ENCODE measurements around the gene PHYH.

The PHYH gene

GRCh38 chr10:13299437-13300287 is at the start of gene PHYH:
PHYH (minus strand) TSS chr10:13300064; CDS start chr10:13300042, 22 bp downstream.
- in situ Hi-C loops (cut with HindIII; ENCODE audit: low sequenced_read_pairs) = no loop called here
- H3K4me3 ChIP-seq (ENCODE audit: low read depth, low read length) = peak within 1 kb of the TSS; percentile 48
- peak; percentile 80 for DNase-seq (ENCODE audit: low read depth, low spot score)
- TF ChIP-seq, protein P1, sequence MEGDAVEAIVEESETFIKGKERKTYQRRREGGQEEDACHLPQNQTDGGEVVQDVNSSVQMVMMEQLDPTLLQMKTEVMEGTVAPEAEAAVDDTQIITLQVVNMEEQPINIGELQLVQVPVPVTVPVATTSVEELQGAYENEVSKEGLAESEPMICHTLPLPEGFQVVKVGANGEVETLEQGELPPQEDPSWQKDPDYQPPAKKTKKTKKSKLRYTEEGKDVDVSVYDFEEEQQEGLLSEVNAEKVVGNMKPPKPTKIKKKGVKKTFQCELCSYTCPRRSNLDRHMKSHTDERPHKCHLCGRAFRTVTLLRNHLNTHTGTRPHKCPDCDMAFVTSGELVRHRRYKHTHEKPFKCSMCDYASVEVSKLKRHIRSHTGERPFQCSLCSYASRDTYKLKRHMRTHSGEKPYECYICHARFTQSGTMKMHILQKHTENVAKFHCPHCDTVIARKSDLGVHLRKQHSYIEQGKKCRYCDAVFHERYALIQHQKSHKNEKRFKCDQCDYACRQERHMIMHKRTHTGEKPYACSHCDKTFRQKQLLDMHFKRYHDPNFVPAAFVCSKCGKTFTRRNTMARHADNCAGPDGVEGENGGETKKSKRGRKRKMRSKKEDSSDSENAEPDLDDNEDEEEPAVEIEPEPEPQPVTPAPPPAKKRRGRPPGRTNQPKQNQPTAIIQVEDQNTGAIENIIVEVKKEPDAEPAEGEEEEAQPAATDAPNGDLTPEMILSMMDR (IDR thresholded peaks at IDR 0.05; ENCODE audit: low read depth, low read length) = no peak

DNA sequence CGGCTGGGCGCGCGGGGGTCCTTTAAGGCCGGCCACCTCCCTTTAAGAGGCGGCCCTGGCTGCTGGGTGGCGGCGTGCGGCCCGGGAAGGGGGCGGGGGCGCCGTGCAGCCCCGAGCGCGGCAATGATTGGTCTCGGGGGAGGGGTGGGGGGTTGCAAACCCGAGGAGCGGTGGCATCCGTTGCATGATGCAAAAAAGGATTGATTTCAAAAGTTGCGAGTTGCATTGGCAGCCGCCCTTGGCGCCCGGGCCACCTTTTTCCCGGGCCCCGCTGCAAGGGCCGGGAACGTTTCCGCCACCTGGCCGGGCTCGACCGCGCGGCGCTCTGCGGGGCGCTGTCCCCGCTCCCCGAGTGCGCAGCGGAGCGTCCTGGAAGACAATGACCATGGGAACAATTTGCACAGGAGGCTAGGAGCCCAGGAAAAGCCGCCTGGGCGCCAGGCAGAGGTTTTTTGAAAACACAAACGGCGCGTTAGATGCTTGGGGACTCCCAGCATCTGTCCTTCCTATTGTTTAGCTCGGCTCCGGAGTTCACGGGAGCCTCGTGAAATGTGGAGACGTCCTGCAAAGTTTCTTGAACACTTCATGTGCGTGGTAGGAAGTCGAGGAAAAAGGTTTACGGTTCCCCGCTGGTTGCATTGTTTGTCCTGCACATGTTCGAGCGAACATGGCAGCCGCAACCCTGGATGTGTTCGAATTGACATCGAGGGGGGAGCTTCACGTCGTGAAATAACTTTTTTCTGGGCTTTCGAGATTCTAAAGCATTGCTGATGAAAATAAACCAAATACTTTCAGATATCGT is 48.6 kb upstream of the PHYH start, which contains the start of gene SEPHS1:
SEPHS1 (minus strand) TSS at position 78 of the 802 bp plus-strand sequence. CDS start 3,343 bp downstream, outside the sequence.
- peak; percentile 79 for DNase-seq (ENCODE audit: low read depth, low spot score)
- peak within 1 kb of the TSS; percentile 71 for H3K4me3 ChIP-seq (ENCODE audit: low read depth, low read length)
- in situ Hi-C loops (cut with HindIII; ENCODE audit: low sequenced_read_pairs) = no loop called here
- TF ChIP-seq, protein P1 (IDR thresholded peaks at IDR 0.05; ENCODE audit: low read depth, low read length) = no peak

GRCh38 chr10:13347500-13348156 is 47.8 kb upstream of the PHYH start:
- in situ Hi-C loops (cut with HindIII; ENCODE audit: low sequenced_read_pairs) = no loop called here
- DNase-seq (ENCODE audit: low read depth, low spot score) = peak; percentile 84
- H3K4me3 ChIP-seq (ENCODE audit: low read depth, low read length) = peak overlapping the region; percentile 66
- TF ChIP-seq, protein P1 (IDR thresholded peaks at IDR 0.05; ENCODE audit: low read depth, low read length) = no peak

DNA sequence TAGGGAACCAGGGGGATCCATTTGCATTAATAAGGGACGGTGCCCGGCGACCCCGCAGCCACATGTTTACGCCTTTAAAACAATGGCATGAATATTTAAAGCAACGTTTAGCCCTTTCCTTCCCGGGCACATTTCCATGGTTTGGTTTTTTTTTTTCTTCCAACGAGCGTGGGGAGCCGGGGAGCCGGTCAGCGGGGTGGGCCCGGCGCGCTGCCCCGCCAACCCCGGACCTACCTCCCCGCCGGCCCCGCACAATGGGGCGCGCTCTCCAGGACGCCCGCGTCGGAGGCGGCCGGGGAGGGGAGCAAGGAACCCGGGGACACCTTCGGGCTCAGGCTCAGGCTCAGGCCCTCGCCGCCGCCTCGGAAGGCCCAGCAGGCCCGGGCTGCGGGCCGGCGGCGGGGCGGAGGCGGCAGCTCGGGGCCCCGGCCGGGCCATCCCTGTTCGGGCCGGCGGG is 47.2 kb upstream of the PHYH start:
- in situ Hi-C loops (cut with HindIII; ENCODE audit: low sequenced_read_pairs) = no loop called here
- TF ChIP-seq, protein P1 (IDR thresholded peaks at IDR 0.05; ENCODE audit: low read depth, low read length) = no peak
- no peak for DNase-seq (ENCODE audit: low read depth, low spot score)
- peak overlapping the region; percentile 66 for H3K4me3 ChIP-seq (ENCODE audit: low read depth, low read length)

GRCh38 chr10:13346283-13347042 is 46.6 kb upstream of the PHYH start:
- peak; percentile 61 for DNase-seq (ENCODE audit: low read depth, low spot score)

More at GRCh38 chr10:13346283-13347042, 46.6 kb upstream of the PHYH start:
- in situ Hi-C loops (cut with HindIII; ENCODE audit: low sequenced_read_pairs) = no loop called here
- H3K4me3 ChIP-seq (ENCODE audit: low read depth, low read length) = peak overlapping the region; percentile 66
- TF ChIP-seq, protein P1 (IDR thresholded peaks at IDR 0.05; ENCODE audit: low read depth, low read length) = no peak
